Measurements from ENCODE around the gene ZNF532.

DNA sequence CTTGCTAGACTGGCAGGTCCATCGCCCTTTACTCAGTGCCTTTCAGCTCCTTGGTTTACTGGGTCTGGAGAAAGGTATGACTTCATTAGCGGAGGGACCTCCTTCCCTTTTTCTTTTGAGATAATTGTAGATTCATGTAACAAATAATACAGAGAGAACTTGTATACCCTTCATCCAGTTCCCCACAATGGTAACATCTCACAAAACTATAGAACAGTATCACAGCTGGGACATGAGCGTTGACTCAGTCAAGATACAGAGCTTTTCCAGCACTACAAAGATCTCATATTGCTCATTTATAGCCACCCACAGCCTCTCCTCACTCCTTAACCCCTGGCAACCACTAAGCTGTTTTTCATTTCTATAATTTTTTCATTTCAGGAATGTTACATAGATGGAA lies 59.8 kb downstream of the ZNF532 start:
- TF ChIP-seq CTCF (IDR thresholded peaks at IDR 0.05; ENCODE audit: low read length): no peak
- TF ChIP-seq EZH2 (IDR thresholded peaks at IDR 0.05; ENCODE audit: borderline replicate concordance, low read length): no peak

Measured in OCI-LY1 (cell line).